Duodenal mucosa (tissue), 2 donors: Measurements from ENCODE around the gene ZNF571.
A peak's percentile ranks its signal among the peaks of the same experiment; 100 is the strongest.

Experiments
- H3K27ac ChIP-seq: one replicate; pipeline ENCODE4 v1.7.0; 2013; ENCODE audit warnings: low read depth, low read length
- H3K27me3 ChIP-seq, 2 donors: one replicate each; pipeline ENCODE4 v1.7.0; 2013; ENCODE audit warnings: low read length in 2 of 2, control low read depth in 1 of 2; ENCODE audit not compliant: insufficient read depth in 2 of 2, control insufficient read depth in 1 of 2
- H3K36me3 ChIP-seq, 2 donors: one replicate each; pipeline ENCODE4 v1.7.0; 2013; ENCODE audit warnings: low read length in 2 of 2, control low read depth in 1 of 2; ENCODE audit not compliant: insufficient read depth in 2 of 2, control insufficient read depth in 1 of 2
- H3K4me1 ChIP-seq, 2 donors: one replicate each; pipeline ENCODE4 v1.7.0; 2013; ENCODE audit warnings: low read length in 2 of 2, control low read depth in 1 of 2; ENCODE audit not compliant: insufficient read depth in 2 of 2, control insufficient read depth in 1 of 2
- H3K4me3 ChIP-seq, 2 donors: one replicate each; pipeline ENCODE4 v1.7.0; 2013; ENCODE audit warnings: low read length in 2 of 2, low read depth in 1 of 2
- H3K9ac ChIP-seq, 2 donors: one replicate each; pipeline ENCODE4 v1.7.0; 2013; ENCODE audit warnings: low read length in 2 of 2, low read depth in 1 of 2
- H3K9me3 ChIP-seq, 2 donors: one replicate each; pipeline ENCODE4 v1.7.0; 2013; ENCODE audit warnings: low read length in 2 of 2, control low read depth in 1 of 2; ENCODE audit not compliant: control insufficient read depth in 1 of 2

ZNF571 gene

DNA sequence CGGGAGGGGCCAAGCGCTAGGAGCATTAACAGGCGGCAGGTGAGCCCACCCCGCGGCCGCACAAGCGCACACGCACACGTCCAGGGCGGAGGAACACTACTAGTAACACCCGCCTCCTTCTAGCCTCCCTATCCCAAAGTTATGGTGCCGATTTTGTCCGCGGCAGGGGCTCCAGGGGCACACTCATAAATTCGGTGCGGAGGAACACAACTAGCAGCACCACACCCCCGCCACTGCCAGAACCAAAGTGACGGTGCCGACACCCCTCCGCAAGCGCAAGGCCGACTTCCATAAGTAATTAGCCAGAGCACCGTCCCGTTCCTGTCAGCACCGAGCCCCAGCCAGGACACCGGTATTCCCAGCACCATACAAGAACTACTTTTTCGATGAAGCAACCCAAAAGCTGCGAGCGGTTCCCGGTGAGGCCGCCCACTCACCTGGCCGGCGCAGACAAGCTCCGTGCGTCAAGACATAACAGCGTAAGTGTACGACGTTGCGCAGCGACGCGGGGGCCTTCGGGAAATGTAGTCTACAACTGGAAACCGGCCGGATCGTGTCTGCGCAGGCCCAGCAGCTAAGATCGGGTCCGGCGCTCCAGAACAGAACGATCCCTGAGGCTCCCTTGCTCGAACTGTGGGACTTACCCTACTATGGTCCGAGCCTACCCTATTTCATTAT is at the start of gene ZNF571, which contains the start of gene ZNF540:
ZNF571 (minus strand) TSS at position 489 of the 678 bp plus-strand sequence. CDS start 8,116 bp downstream, outside the sequence.
ZNF540 (plus strand) TSS at position 573 of the 678 bp plus-strand sequence. CDS start 3,572 bp downstream, outside the sequence.
- no peaks in the 10 kb centered on the region for H3K27me3 ChIP-seq
- peak within 1 kb of the TSS; percentile 95 to 96 for H3K4me3 ChIP-seq
- H3K27ac ChIP-seq, result peak within 1 kb of the TSS; percentile 83
- peaks cover 5 to 10% of the 10 kb centered on the region in 2 donors for H3K4me1 ChIP-seq
- peaks cover 11 to 13% of the 10 kb centered on the region in 2 donors for H3K9me3 ChIP-seq
- H3K9ac ChIP-seq, result peak within 1 kb of the TSS; percentile 84 to 86
- peaks cover under 1 to 5% of the 10 kb centered on the region in 2 donors for H3K36me3 ChIP-seq

DNA sequence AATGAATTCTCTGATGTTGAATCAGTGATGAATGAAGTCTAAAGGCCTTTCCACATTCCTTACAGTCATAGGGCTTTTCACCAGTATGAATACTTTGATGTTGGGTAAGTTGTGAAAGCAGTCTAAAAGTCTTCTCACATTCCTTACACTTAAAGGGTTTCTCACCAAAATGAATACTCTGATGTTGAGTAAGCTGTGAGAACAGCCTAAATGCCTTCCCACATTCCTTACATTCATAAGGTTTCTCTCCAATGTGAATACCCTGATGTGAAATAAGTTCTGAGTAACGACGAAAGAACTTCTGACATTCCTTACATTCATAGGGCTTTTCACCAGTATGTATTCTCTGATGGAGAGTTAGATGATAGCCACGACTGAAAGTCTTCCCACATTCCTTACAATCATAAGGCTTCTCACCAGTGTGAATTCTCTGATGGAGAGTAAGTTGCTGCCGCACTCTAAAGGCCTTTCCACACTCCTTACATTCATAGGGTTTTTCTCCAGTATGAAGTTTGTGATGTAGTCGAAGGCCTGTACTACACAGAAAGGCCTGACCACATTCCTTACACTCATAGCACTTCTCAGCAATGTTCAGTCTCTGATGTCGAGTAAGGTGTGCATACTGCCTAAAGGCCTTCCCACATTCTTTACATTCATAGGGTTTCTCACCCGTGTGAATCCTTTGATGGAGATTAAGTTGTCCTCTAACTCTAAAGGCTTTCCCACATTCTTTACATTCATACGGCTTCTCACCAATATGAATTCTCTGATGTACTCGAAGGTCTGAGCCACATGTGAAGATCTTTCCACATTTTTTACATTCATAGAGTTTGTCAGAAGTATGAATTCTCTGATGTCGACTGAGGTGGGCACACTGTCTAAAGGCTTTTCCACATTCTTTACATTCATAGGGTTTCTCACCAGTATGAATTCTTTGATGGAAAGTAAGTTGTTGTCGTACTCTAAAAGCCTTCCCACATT is 40.8 kb upstream of the ZNF571 start:
- Histone ChIP-seq H3K36me3 (peaks cover 31 to 34% of the 10 kb centered on the region in 2 donors), H3K4me1 (no peaks in the 10 kb centered on the region), H3K4me3 (peak overlapping the region; percentile 10 to 12), H3K9ac (no peak overlapping the region), H3K27ac (no peak overlapping the region), H3K9me3 (peaks cover 63 to 70% of the 10 kb centered on the region in 2 donors), H3K27me3 (no peaks in the 10 kb centered on the region)

GRCh38 chr19:37594982-37595382 is 390 bp upstream of the ZNF571 start:
- Histone ChIP-seq H3K4me3 (peak overlapping the region; percentile 95 to 96), H3K36me3 (peaks cover 6 to 9% of the 10 kb centered on the region in 2 donors), H3K9ac (peak overlapping the region; percentile 84 to 86), H3K4me1 (peaks cover 5 to 10% of the 10 kb centered on the region in 2 donors), H3K9me3 (peaks cover 11 to 13% of the 10 kb centered on the region in 2 donors), H3K27me3 (no peaks in the 10 kb centered on the region), H3K27ac (peak overlapping the region; percentile 83)

GRCh38 chr19:37593996-37594303 is 642 bp downstream of the ZNF571 start:
- no peaks in the 10 kb centered on the region for H3K27me3 ChIP-seq
- peak overlapping the region; percentile 95 to 96 for H3K4me3 ChIP-seq
- H3K27ac ChIP-seq, result no peak overlapping the region
- peak overlapping the region; percentile 84 to 86 for H3K9ac ChIP-seq
- H3K36me3 ChIP-seq, result peaks cover 0 to 3% of the 10 kb centered on the region in 2 donors
- H3K4me1 ChIP-seq, result peaks cover 5 to 10% of the 10 kb centered on the region in 2 donors
- peaks cover 11 to 13% of the 10 kb centered on the region in 2 donors for H3K9me3 ChIP-seq

DNA sequence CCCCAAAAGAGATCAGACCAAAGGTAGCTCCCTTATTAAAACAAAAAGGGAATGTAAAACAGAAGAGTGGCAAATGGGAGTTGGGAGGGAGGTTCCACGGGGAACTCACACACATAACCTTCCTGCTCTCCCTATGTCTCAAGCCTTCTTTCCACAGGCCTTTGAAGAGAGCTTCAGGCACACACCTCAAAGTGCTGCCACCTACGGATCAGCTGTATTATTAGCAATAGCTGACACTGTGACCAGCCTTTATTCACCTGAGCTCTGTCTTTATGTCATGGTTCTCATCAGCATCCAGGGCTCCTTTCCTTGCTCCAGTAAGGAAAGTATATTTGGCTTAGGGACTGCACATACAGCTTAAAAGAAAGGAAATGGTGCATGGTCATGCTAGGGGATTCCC is 11.3 kb downstream of the ZNF571 start:
- Histone ChIP-seq H3K4me3 (peak overlapping the region in 1 of 2 donors; percentile 38), H3K36me3 (peaks cover 56 to 64% of the 10 kb centered on the region in 2 donors), H3K4me1 (no peaks in the 10 kb centered on the region), H3K9me3 (peaks cover 60 to 85% of the 10 kb centered on the region in 2 donors), H3K27me3 (no peaks in the 10 kb centered on the region), H3K27ac (no peak overlapping the region), H3K9ac (no peak overlapping the region)

DNA sequence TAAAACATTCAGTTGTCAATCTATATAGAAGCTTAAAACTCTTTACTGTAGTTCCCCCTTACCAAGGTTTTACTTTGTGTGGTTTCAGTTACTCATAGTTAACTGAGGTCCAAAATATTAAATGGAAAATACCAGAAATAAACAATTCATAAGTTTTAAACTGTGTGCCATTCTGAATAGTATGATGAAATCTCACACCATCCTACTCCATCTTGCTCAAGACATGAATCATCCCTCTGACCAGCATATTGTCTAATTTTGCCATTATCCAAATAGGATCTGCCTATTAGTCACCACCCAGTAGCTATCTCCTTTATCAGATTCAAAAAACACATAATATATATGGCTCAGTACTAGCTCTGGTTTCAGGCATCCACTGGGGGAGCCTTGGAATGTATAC is 22.4 kb downstream of the ZNF571 start:
- Histone ChIP-seq H3K4me1 (no peaks in the 10 kb centered on the region), H3K4me3 (no peak overlapping the region), H3K9me3 (peaks cover 46 to 71% of the 10 kb centered on the region in 2 donors), H3K9ac (no peak overlapping the region), H3K27ac (no peak overlapping the region), H3K36me3 (peaks cover 13 to 17% of the 10 kb centered on the region in 2 donors), H3K27me3 (no peaks in the 10 kb centered on the region)

DNA sequence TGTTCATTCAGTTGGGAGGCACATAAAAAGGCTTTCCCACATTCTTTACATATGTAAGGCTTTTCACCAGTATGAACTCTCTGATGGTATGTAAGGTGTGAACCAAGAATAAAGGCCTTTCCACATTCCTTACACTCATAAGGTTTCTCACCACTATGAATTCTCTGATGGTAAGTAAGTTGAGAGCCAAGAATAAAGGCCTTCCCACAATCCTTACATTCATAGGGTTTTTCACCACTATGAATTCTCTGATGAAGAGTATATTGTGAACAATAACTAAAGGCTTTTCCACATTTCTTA is 29.3 kb downstream of the ZNF571 start:
- Histone ChIP-seq H3K27me3 (no peaks in the 10 kb centered on the region), H3K9me3 (peaks cover 92 to 97% of the 10 kb centered on the region in 2 donors), H3K4me1 (no peaks in the 10 kb centered on the region), H3K36me3 (peaks cover 18 to 25% of the 10 kb centered on the region in 2 donors), H3K4me3 (peak overlapping the region; percentile 19 to 38), H3K27ac (no peak overlapping the region), H3K9ac (no peak overlapping the region)

DNA sequence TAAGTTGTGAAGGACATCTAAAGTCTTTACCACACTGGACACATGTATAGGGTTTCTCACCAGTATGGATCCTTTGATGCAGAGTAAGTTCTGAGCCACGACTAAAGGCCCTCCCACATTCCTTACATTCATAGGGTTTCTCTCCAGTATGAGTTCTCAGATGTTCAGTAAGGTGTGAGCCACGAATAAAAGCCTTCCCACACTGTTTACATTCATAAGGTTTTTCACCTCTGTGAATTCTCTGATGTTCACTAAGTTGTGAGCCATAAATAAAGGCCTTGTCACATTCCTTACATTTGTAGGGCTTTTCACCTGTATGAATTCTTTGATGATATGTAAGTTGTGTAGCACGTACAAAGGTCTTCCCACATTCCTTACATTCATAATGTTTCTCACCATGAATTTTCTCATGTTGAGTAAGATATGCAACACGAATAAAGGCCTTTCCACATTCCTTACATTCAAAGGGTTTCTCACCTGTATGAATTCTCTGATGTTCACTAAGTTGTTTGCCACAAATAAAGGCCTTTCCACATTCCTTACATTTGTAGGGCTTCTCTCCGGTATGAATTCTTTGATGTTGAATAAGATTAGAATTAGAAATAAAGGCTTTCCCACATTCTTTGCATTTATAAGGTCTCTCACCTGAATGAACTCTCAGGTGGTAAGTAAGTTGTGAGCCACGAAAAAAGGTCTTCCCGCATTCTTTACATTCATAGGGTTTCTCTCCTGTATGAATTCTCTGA is 29.8 kb downstream of the ZNF571 start:
- Histone ChIP-seq H3K9me3 (peaks cover 89 to 93% of the 10 kb centered on the region in 2 donors), H3K36me3 (peaks cover 14 to 21% of the 10 kb centered on the region in 2 donors), H3K27ac (no peak overlapping the region), H3K4me3 (peak overlapping the region; percentile 19 to 38), H3K9ac (no peak overlapping the region), H3K4me1 (no peaks in the 10 kb centered on the region), H3K27me3 (no peaks in the 10 kb centered on the region)

DNA sequence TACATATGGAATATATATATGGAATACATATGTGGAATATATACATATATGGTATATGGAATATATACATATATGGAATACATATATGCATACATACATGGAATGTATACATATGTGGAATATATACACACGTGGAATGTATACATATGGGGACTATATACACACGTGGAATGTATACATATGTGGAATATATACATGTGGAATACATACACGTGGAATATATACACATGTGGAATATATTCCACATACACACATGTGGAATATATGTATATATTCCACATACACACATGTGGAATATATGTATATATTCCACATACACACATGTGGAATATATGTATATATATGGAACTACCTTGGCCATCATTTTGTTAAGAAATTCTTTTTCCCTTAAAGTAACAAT is 31.1 kb downstream of the ZNF571 start:
- Histone ChIP-seq H3K4me1 (no peaks in the 10 kb centered on the region), H3K36me3 (peaks cover 12 to 19% of the 10 kb centered on the region in 2 donors), H3K9me3 (peaks cover 91 to 93% of the 10 kb centered on the region in 2 donors), H3K27me3 (no peaks in the 10 kb centered on the region), H3K27ac (no peak overlapping the region), H3K9ac (no peak overlapping the region), H3K4me3 (peak overlapping the region in 1 of 2 donors; percentile 11)
